ENCODE data around the gene SLC22A25.

- TF ChIP-seq CTCF (IDR thresholded peaks at IDR 0.05) (no peak), POLR2A (IDR thresholded peaks at IDR 0.05) (no peak)
Measured at GRCh38 chr11:63240791-63241379, 2.5 kb downstream of the SLC22A25 start.

All from body of pancreas (tissue), 4 donors.